Breast epithelium (tissue), 3 donors: ENCODE data around the gene SF1.

ENCODE experiments used
- CTCF ChIP-seq, 3 donors: fragments of 450-650 bp; IDR thresholded peaks; one replicate each; pipeline ENCODE4 v1.5.1; 2016 to 2017; ENCODE audit warnings: antibody characterized with exemption in 3 of 3, mild to moderate bottlenecking in 3 of 3, moderate library complexity in 3 of 3
- POLR2AphosphoS5 ChIP-seq, 3 donors: sonication (generic); formaldehyde crosslinking; IDR thresholded peaks; one replicate each; pipeline ENCODE4 v1.6.1; 2017; ENCODE audit warnings: antibody characterized with exemption in 3 of 3

- no peak for TF ChIP-seq CTCF (IDR thresholded peaks at IDR 0.05)
- TF ChIP-seq POLR2AphosphoS5 (IDR thresholded peaks at IDR 0.05) = no peak
These were observed 25.3 kb downstream of the SF1 start for GRCh38 chr11:64753019-64753379.
